HG03520 (cell line): ENCODE measurements around the gene WNT11.

Experiments
- ATAC-seq: cut with Tn5 transposase; IDR thresholded peaks from one replicate; pipeline ENCODE4 v1.9.1; 2021; ENCODE audit warnings: mild to moderate bottlenecking, moderate library complexity; ENCODE audit not compliant: unreplicated experiment

The WNT11 gene

DNA sequence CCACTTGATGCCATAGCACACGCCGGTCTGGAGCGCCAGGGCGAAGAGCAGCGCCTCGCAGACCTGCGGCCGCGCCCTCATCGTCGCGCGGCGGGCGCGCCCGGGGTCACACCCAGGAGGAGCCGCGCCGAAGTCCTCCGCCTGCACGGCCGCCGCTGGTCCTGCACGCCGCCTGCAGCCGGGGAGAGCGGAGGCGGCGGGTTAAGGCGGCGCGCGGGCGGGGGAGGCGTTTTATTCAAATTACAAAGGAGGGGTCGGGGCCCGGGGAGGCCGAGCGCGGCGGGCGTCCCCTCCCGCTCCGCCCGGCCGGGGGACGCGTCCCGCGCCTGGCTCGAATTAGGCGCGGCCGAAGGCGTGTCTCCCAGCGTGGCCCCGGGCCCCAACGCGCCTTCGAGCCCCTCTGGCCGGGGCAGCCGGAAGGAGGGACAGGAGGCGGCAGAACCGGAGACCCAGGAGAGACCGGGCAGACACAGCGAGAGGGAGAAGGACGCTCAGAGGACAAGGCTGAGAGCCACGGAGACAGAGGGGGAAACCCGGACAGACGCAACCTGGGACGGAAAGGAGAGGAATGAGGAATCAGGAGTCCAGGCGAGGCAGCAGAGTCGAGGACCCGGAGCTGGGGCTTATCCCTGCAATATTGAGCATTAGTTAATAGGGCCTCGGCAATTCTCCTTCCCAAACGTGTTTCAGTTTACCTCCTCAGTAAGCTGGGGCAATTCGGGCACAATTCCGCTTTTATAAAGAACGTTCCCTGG lies at the start of gene WNT11:
TSS of gene WNT11 (minus strand) at position 176 of the 755 bp plus-strand sequence. CDS start at position 81, 95 bp downstream.
- no peak for ATAC-seq

DNA sequence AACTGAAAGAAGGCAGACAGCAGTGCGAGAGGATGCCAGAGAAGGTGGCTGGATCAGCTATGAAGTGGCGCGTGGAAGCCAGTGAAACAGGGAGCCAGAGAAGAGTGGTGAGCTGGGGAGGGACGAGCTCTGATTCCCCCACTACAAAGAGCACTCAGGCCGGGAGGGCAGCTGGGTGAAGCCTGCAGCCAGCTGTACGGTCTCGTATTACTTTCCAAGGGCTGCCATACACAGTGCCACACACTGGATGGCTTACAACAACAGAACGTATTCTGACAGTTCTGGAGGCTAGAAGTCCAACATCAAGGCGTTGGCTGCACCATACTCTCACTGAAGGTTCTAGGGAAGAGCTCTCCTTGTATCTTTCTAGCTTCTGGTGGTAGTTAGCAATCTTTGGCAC lies 47.1 kb upstream of the WNT11 start:
- ATAC-seq, result no peak

DNA sequence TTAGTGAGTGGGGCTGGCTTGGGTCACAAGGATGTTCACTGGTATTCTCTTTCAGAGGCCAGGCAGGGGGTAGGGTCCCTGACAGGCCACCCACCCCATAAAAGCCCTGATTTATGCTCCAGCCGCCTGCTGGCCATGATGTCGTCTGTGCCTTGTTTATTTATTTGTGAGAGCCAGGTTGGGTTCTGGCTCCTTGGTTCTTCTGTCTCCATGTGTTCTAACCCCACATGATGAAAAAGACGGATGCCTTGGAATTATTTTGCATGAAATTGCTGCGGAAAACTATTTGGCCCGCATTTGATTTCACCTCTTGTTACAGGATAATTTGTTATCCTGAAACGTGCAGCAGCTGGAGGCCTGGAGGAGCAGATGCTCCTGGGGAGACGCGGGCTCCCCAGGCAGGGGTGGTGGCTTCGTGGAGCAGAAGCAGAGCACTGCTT lies 46.3 kb upstream of the WNT11 start:
- ATAC-seq, result no peak

DNA sequence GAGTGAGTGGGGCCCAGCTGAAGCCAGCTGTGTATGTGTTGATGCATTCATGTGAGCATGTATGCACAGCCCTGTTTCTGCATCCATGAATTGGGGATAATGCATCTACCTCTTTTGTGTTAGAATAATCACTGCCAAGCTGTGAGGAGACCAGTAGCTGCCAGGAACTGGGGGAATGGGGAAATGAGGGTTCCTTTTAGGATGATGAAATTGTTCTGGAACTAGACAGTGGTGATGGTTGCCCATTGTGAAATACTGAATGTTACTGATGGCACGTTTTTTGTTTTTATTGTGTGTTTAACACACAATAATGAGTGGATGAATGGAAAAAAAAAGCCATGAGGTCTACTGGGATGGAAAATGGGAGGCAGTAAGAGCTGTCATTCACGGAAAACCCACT lies 45.3 kb upstream of the WNT11 start:
- no peak for ATAC-seq

DNA sequence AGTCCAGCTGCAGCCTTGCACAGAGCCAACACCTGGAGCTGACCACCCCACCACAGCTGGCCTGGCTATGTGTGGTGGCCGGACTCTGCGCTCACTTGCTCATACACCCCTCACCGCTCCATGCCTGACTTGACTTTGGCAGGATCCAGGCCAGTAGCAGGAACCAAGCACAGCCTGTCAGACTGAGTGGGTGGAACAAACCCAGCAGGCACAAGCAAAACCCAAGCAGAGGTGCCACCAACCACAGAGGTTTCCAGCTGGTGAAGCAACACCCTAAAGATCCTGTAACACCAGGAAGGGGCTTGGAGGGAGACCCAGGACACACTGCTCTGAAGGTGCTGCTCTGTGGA lies 44.9 kb upstream of the WNT11 start:
- no peak for ATAC-seq

DNA sequence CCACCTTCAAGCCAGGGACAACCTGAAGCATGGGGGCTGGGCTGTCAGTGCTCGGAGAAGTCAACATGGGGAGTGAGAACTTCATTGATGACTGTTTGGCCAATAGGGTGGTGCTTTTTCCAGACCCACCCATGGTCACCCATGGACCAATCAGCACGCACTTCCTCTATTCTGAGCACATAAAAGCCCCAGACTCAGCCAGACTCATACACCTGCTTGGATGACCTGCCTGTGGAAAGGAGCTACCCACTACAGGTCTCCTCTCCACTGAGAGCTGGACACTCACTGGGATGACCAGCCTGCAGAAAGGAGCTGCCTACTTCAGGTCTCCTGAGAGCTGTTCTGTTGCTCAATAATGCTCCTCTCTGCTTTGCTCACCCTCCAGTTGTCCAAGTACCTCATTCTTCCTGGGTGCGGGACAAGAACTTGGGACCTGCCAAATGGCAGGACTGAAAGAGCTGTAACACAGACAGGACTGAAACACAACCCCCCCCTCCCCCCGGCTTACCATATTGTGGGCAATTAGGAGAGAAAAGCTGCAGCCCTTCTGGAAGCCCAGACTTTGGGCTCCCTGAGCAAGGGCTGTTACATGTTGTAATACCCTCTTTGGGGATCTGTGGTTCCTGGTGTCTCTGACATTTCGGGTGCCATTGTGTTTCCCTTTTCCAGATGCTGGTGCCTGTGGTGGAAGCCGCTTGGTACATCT lies 44.4 kb upstream of the WNT11 start:
- ATAC-seq, result no peak

DNA sequence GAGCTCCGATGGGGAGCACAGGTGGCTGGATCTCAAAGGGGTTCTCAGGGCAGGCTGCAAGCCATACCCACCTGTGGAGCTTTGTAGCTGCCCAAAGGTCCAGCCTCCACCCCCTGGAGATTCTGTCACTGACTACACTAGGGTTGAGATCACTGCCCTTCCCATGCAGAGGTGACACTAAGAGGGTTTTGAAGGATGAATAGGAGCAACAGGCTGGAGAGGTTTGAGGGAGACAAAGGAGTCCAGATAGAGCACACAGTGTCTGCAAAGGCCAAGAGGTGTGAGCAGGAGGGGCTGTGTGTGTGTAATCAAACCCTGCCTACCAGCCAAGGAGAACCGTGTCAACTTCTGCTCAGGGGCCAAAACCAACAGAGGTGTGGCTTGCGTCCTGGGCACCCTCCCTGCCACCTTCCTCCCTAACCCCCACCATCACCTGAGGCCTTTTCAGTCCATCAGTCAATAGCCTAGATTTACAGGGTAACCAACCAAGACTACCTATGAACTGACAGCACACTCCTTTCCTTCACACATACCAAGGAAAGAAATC lies 43.0 kb upstream of the WNT11 start:
- no peak for ATAC-seq

DNA sequence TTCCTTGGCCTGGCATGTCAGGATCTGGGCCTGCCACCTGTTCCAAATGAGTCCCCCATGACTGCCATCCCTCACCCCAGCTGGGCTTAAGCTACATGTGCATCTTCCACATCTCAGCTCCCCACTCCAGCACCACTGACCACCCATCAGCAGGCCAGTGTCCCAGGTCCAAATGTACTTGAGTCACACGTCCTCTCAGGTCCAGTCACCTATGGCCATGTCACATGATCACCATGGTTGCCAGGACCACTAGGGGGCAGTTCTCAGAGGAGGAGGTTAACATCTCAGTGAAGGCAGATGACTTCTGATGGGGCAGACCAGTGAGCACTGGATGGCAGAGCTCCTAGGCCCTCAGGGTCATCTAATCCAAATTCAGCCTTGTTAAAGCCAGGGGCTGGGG lies 41.9 kb upstream of the WNT11 start:
- no peak for ATAC-seq

DNA sequence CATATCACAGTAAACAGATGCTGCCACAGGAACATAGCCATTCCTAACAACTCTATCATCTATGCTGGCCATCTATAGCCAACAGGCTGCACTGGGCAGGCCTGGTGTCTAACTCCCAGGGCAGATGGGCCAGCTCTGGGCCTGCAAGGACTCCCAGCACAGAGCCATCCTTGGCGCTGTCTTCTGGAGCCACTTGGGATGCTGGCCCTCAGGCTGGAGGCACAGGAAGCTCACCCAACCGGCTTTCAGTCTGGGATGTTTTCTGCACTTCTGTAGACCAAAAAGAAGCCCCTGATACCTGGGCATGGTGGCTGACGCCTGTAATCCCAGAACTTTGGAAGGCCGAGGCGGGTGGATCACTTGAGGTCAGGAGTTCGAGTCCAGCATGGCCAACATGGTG lies 40.8 kb upstream of the WNT11 start:
- ATAC-seq, result no peak

DNA sequence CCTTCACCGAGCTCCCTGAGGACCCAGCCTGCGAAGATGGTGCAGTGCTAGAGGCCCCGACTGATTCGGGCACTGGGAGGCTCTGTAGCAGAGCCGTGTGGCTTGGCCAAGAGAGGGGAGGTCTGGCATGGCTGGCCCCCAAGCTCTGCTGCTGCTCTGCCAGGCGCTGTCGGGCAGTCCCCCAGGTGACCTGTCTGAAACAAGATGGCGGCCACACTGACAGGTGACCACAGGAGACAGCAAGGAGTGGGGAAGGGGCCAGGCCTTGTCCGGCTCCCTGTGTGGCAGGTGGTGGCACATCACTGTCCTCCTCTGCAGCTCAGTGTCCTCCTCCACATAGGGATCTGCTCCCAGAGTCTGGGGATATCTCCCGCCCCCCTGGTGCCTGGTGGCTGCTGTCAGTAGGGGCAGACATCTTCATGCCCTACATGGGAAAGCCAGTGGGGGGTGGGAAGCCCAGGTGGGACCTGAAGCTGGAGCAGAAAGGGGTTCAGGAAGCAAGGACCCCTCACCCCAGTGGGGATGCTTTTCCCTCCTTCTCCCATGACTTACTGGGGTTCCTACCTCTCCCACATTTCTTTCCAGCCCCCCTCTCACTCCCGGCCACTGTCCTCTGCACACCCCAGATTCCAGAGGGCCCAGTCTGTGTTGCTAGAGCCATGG lies 40.1 kb upstream of the WNT11 start:
- no peak for ATAC-seq

DNA sequence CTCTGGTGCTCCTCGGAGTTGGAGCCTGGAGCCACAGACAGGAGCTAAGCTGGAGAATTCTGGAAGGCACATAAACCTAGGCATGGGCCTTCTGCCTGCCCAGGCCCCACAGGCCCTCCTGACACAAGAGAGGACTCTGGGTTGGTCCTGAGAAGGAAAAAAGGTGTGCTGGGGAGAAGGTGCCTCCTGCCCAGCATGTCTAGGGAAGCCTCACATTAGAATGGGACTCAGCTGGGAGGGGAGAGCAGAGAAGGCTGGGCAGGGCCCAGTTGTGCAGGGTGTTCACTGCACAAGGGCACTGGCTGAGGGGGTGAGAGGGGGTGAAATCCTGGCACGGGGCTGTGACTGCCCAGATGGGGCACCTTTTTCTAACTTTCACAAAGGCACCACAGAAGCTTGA lies 39.4 kb upstream of the WNT11 start:
- ATAC-seq, result no peak

DNA sequence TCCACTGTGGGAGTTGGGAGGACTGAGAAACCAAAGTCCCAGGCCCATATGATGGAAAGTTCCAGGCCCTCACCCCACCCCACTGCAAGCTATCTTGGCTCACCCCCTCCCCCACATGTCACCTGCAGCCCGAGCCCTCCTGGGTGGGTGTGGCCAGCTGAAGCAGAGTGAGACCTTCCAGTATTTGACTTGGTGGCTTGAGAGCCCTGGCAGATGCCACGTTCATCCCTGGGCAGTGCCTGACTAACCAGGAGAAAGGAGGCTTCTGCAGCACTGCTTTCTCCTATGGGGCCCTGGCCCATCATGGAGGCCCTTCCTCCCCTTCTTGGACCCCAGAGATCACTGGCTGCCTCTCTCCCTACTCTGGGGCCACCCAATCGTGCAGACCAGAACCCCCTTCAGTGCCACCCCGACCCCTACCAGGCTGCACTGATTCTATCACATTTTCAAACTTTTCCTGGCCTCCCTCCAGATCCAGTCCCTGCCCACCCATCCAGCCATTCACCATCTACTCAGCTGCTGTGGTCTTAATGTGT lies 38.1 kb upstream of the WNT11 start:
- ATAC-seq, result no peak

DNA sequence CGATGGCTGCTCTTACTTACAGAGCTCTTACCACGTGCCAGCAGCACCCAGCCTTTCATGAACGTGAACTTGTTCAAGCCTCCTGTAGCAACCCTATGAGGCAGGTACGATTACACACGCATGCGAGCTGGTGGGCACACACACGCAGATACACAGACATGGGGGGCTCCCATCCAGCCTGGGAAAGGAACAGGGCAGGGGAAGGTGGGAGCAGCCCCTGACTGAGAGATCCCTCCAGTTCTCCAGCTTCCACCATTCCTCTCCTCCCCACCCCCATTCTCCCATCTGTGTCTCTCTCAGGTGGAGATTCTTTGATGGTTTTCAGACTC lies 37.6 kb upstream of the WNT11 start:
- no peak for ATAC-seq

DNA sequence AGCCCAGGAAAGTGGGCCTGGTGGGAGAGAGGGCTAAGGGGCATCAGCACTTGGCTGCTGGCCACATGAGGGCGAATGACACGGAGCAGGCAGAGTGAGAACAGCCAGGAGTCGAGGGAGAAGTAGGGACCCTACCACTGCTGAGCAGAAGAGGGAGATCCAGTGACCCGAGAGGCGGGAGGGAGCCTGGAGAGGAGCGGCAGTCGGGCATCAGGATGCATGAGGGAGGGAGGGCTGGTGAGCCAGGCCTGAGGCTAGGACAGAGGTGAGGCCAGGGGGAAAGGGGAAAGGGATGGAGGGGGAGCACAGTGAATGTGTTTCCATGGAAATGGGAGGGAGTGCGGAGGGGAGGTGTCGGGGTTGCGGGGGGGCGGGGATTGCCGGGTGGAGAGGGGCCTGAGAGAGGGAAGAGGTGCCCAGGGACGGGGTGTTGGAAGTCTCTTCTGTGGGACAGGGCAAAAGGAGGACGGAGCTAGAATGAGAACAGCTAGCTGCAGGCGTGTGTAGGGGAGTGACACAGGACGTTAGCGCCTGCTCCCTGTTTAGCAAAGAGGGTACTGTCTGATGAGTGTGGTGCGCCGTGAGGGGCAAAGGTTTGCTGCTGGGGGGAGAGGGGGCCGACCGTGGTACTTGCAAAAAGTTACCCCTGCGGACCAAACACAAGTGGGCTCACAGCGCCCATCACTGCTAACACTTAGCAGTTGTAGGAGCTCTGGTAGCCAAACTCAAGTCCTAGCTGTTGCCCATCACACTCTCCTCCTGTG lies 37.1 kb upstream of the WNT11 start:
- no peak for ATAC-seq

DNA sequence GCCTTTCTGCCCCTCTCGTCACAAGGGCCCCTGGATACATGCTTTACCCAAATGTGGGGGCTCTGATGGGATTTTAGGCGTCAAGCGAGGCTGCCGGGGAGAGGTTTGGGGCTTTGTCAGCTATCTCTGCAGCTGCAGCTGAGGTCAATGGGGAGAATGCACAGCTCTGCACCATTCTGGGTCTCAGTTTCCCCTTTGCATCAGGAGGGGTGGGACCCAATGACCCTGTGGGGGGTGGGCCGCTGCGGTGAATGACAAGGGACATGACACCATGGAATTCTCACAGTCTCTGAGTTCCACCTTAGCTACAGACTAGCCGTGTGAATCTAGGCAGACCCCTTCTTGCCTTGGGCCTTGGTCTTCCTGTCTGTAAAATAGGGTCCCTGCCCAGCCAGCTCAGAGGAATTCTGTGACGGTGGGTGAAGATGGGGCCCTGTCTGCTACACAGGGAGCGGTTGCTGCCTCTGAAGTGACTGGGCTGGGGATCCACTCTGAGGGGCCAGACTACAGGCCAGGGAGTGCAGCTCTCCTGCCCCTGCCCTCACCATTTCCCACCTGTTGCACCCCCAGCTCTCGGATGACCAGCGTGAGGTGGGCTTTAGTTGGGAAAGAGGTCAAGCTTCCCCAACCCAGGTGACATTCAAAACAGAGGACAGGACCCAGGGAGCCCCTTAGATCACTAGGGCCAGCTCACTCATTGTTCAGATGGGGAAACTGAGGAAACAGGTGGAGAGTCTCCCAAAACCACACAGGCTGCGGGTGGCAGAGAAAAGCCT lies 35.9 kb upstream of the WNT11 start:
- no peak for ATAC-seq

DNA sequence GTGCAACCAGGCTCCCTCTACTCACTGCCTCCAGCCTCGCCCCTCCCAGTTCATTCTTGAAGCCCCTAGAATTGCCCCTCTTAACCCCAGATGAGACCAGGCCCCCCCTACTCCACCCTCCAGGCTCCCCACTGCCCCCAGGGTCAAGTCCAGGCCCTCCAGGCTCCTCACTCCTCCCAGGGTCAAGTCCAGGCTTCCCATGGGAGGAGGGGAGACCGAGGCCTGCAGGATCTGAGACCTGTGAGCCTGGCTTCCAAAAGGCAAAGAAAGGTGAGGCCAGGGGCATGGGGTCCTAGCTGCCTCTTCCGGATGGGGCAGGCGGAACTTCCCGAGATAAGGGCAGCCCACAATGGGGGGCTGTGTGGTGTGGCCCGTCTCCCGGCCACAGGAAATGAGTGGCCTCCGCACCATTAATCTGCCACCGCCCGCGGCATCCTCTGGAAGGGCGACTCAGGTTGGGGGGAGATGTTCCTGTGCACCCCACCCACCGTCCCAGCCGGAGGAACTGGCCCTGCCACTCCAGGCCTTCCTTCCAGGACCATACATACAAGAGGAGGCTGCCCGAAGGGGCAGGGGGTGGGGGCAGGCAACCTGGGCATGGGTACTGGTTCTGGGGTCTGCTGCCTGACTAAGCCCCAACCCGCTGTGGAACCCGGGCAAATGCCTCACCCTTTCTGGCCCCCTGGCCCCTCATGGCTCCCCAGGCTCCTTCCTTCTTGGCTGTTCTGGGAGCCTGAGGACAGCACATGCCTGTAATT lies 35.1 kb upstream of the WNT11 start:
- ATAC-seq, result no peak

DNA sequence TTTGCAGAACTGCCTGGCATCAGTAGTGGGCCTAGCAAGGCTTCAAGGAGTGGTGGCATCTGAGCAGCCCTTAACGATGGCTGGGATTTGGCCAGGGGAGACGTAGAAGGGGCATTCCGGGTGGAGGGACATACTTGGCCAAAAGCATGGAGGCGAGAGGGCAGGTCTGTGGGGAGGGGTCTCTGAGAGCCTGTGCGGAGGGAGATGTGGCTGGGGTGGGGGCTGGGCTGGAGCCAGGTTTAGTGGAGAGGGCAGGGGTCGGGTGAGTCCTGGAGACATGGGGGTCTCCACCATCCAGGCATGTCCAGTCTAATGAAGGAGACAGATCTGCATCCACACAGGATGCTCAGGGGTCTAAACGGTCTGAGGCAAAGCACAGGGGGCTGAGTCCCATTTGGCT lies 34.4 kb upstream of the WNT11 start:
- ATAC-seq, result no peak

DNA sequence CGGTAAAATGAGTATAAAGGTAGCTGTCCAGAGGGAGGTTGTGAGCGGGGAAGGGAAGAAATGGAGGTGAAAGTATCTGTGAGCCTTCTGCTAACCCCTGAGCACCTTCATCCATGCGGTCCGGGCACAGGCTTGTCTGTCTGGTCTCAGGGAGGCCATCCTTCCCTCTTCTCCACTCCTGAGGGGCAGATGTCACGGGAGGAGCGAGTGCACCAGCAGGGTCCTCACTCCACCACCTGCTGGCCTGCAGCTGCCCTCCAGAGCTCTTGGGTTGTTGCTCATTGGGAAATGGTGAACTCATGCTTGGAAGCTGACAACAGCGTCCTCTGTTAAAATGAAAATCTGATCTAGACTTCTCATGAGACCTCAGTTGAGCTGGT lies 33.8 kb upstream of the WNT11 start:
- no peak for ATAC-seq

DNA sequence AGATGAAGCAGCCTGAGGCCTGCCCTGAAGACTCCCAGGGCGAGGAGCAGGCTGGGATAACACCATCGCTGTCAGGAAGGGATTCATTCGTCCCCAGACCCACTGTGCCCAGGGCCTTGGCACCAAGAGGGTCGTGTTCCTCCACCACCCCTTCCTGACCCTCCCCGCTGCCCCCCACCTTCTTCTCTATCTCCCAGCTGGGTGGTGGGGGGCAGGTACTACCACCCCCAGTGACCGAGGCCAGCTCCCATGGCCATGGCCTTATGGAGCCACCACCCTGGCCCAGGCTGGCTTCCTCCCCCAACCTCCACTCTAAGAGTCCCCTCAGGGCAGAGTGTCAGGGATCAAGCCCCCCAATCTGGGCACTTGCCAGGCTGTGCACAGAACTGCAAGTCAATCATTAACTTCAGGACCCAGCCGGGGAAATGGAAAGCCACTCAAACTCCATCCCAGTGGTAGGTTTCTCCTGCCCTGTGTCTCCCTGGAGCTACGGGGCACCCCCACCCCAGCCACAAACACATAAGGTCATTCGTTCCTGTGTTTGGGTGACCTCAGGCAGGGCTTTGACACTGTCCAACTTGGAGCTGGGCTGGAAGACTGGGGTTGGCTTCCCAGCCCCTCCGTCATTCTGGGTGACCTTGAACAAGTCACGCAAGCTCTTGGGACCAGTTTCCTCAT lies 33.3 kb upstream of the WNT11 start:
- ATAC-seq, result no peak
